ENCODE results near the gene CYFIP1. TPM values are rescaled to one million over a fixed set of nuclear protein-coding genes. Genes with fewer than 3 reads are reported as not detected.

CYFIP1 gene
- polyA plus RNA-seq, 2 of the 4 experiments (the other 2 are of a cell fraction), result 68.2 to 69.4 TPM

- Histone ChIP-seq H3K4me2 (no peak overlapping the region), H3K4me1 (peaks cover 6% of the 10 kb centered on the region; the same call in 1 of the 3 replicates), H3K9me3 (no peaks in the 10 kb centered on the region), H3K27ac (no peak overlapping the region), H3K4me3 (no peak overlapping the region)
- no peak for TF ChIP-seq MAX (IDR thresholded peaks at IDR 0.05)
- TF ChIP-seq FOSL2 (IDR thresholded peaks at IDR 0.05), result no peak
- no peak for TF ChIP-seq FOSL2 (CRISPR knock-in tag; IDR thresholded peaks at IDR 0.05)
- TF ChIP-seq TP53 (CRISPR knock-in tag; IDR thresholded peaks at IDR 0.05), result no peak
- no peak for TF ChIP-seq MAZ (IDR thresholded peaks at IDR 0.05; ENCODE audit: borderline replicate concordance, low read depth, low read length)
- TF ChIP-seq HOXB5 (CRISPR knock-in tag; IDR thresholded peaks at IDR 0.05), result no peak
- no peak for TF ChIP-seq CEBPB (IDR thresholded peaks at IDR 0.05)
- TF ChIP-seq RCOR1 (IDR thresholded peaks at IDR 0.05; ENCODE audit: low read depth, low read length), result no peak
- TF ChIP-seq ZNF302 (CRISPR knock-in tag; IDR thresholded peaks at IDR 0.05), result no peak
- TF ChIP-seq ESRRA (IDR thresholded peaks at IDR 0.05; ENCODE audit: borderline replicate concordance, low read length), result no peak
- TF ChIP-seq CHD2 (IDR thresholded peaks at IDR 0.05; ENCODE audit: low read length, partially characterized antibody), result no peak
- TF ChIP-seq NR3C1 (IDR thresholded peaks at IDR 0.05), result no peak
- no peak for TF ChIP-seq ZSCAN20 (CRISPR knock-in tag; IDR thresholded peaks at IDR 0.05)
- TF ChIP-seq HEYL (CRISPR knock-in tag; IDR thresholded peaks at IDR 0.05), result no peak
- TF ChIP-seq CBX8 (IDR thresholded peaks at IDR 0.05), result no peak
- TF ChIP-seq POLR2AphosphoS2 (conservative IDR thresholded peaks at IDR 0.05; ENCODE audit: low read length), result no peak
- no peak for TF ChIP-seq PBX3 (IDR thresholded peaks at IDR 0.05)
- no peak for DNase-seq (ENCODE audit: low read depth in 1 of 2, low spot score in 1 of 2)
- 93% methylated on average over 25 of the region's 25 CpGs for WGBS (ENCODE audit: missing lambda C conversion rate)
- CTCF ChIA-PET, result no interaction called here
- no peak for FAIRE-seq
- ATAC-seq, result no peak
- POLR2A ChIA-PET, result no interaction called here
Measured at GRCh38 chr15:22918596-22919140, 61.5 kb downstream of the CYFIP1 start.

DNA sequence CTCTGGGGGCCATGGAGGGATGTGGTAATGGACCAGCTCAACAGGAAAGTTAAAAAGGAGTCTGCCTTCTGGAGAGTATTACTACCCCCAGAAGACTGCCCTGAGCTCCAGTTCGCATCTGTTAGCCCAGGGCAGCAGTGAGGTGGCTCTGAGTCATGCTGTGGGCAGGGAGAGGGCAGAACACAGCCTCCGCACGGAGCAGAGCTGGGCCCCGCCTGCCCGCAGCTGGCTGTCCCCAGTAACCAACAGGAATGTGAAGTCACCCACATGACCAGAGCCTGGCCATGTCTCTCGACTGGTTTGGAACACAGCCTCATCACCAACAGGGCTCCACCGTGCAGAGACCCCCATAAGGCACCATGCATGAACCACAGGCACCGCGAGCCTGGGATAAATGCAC, 62.1 kb downstream of the CYFIP1 start:
- DNase-seq (ENCODE audit: low read depth in 1 of 2, low spot score in 1 of 2) (peak in 1 of 2 experiments; percentile 37), ATAC-seq (peak; percentile 81 to 88), FAIRE-seq (no peak)
- Histone ChIP-seq H3K27ac (no peak overlapping the region), H3K9me3 (no peaks in the 10 kb centered on the region), H3K4me3 (no peak overlapping the region), H3K4me1 (peaks cover 9% of the 10 kb centered on the region; the same call in 2 of the 3 replicates), H3K4me2 (no peak overlapping the region)
- POLR2A ChIA-PET, result no interaction called here
- CTCF ChIA-PET, result no interaction called here
- WGBS (ENCODE audit: missing lambda C conversion rate), result 62% methylated on average over 9 of the region's 9 CpGs
- TF ChIP-seq JUN (IDR thresholded peaks at IDR 0.05) (no peak), HOXB13 (CRISPR knock-in tag; IDR thresholded peaks at IDR 0.05; ENCODE audit: low read depth) (no peak), FOSB (CRISPR knock-in tag; IDR thresholded peaks at IDR 0.05) (no peak), FOSL2 (IDR thresholded peaks at IDR 0.05) (no peak), FOSL2 (CRISPR knock-in tag; IDR thresholded peaks at IDR 0.05) (peak; percentile 20; the same call in 1 of the 2 replicates)

DNA sequence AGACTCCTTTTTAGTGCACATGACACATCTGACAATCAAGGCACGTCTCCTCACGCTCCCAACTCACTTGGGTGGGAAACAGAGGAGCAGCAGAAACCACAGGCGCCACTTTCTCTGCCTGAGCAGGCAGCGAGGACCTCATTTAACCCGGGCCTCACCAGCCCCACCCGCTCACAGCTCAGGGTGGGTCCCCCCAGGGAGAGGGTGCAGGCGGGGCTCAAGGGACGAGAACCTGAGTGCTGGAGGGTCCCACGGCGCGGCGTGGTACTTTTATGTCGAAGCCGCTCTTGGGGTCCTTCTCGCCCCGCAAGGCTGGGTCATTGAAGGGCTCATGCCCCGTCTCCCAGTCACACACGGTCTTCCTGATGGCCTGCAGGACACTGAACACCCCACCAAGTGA, 62.6 kb downstream of the CYFIP1 start:
- ChIA-PET CTCF (no interaction called here), POLR2A (no interaction called here)
- Histone ChIP-seq H3K4me3 (no peak overlapping the region), H3K27ac (no peak overlapping the region), H3K9me3 (no peaks in the 10 kb centered on the region), H3K4me2 (no peak overlapping the region), H3K4me1 (peaks cover 9% of the 10 kb centered on the region; the same call in 2 of the 3 replicates)
- ATAC-seq (no peak; a peak in 1 of 6 replicates), DNase-seq (ENCODE audit: low read depth in 1 of 2, low spot score in 1 of 2) (no peak), FAIRE-seq (no peak)
- 93% methylated on average over 18 of the region's 18 CpGs for WGBS (ENCODE audit: missing lambda C conversion rate)
- no peak for TF ChIP-seq EHF (CRISPR knock-in tag; IDR thresholded peaks at IDR 0.05)
- TF ChIP-seq JUNB (IDR thresholded peaks at IDR 0.05), result no peak
- TF ChIP-seq TP53 (CRISPR knock-in tag; IDR thresholded peaks at IDR 0.05), result no peak
- TF ChIP-seq KDM1A (IDR thresholded peaks at IDR 0.05; ENCODE audit: low read depth), result no peak
- no peak for TF ChIP-seq ZFP36 (IDR thresholded peaks at IDR 0.05; ENCODE audit: borderline replicate concordance, partially characterized antibody)
- no peak for TF ChIP-seq JUN (IDR thresholded peaks at IDR 0.05)
- no peak for TF ChIP-seq ZNF302 (CRISPR knock-in tag; IDR thresholded peaks at IDR 0.05)
- TF ChIP-seq HDAC2 (IDR thresholded peaks at IDR 0.05), result no peak
- TF ChIP-seq, protein P1, sequence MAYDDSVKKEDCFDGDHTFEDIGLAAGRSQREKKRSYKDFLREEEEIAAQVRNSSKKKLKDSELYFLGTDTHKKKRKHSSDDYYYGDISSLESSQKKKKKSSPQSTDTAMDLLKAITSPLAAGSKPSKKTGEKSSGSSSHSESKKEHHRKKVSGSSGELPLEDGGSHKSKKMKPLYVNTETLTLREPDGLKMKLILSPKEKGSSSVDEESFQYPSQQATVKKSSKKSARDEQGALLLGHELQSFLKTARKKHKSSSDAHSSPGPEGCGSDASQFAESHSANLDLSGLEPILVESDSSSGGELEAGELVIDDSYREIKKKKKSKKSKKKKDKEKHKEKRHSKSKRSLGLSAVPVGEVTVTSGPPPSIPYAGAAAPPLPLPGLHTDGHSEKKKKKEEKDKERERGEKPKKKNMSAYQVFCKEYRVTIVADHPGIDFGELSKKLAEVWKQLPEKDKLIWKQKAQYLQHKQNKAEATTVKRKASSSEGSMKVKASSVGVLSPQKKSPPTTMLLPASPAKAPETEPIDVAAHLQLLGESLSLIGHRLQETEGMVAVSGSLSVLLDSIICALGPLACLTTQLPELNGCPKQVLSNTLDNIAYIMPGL (CRISPR knock-in tag; IDR thresholded peaks at IDR 0.05; ENCODE audit: borderline replicate concordance), result no peak
- TF ChIP-seq NPAS2 (CRISPR knock-in tag; IDR thresholded peaks at IDR 0.05; ENCODE audit: borderline replicate concordance), result no peak
- no peak for TF ChIP-seq REST (IDR thresholded peaks at IDR 0.05)
- TF ChIP-seq RNF2 (IDR thresholded peaks at IDR 0.05; ENCODE audit: borderline replicate concordance, low read depth), result no peak
- TF ChIP-seq SMC3 (IDR thresholded peaks at IDR 0.05), result no peak
- TF ChIP-seq NFE2L2 (conservative IDR thresholded peaks at IDR 0.05; ENCODE audit: low read length), result no peak
- no peak for TF ChIP-seq SREBF2 (IDR thresholded peaks at IDR 0.05)
